ENCODE data around the gene B3GNT9.
"Not testable (repeated sequence)": the region's sequence is repeated elsewhere in the genome, so short reads cannot be mapped to it uniquely, and the experiment has no call there.

The B3GNT9 gene

GRCh38 chr16:67154578-67155294 lies 3.9 kb upstream of the B3GNT9 start:
- in situ Hi-C loops (cut with MboI; ENCODE audit: low sequenced_read_pairs): loop anchor here (10.0 kb wide), 1 partner anchor 140 kb away; no protein-coding TSS in a partner anchor

- in situ Hi-C loops (cut with MboI; ENCODE audit: low sequenced_read_pairs): loop anchor here (10.0 kb wide), 1 partner anchor 137 kb away; no protein-coding TSS in a partner anchor
Measured at GRCh38 chr16:67151431-67152097, 766 bp upstream of the B3GNT9 start.

GRCh38 chr16:67150047-67150832 lies 558 bp downstream of the B3GNT9 start:
- in situ Hi-C loops (cut with MboI; ENCODE audit: low sequenced_read_pairs): loop anchor here (10.0 kb wide), 1 partner anchor 135 kb away; no protein-coding TSS in a partner anchor

GRCh38 chr16:67149276-67150046 lies 1.3 kb downstream of the B3GNT9 start:
- in situ Hi-C loops (cut with MboI; ENCODE audit: low sequenced_read_pairs): loop anchor here (10.0 kb wide), 1 partner anchor 135 kb away; no protein-coding TSS in a partner anchor

- in situ Hi-C loops (cut with MboI; ENCODE audit: low sequenced_read_pairs): no loop called here
Measured at GRCh38 chr16:67148656-67149275, 2.0 kb downstream of the B3GNT9 start.

GRCh38 chr16:67148221-67148620 lies 2.6 kb downstream of the B3GNT9 start:
- in situ Hi-C loops (cut with MboI; ENCODE audit: low sequenced_read_pairs): no loop called here

GRCh38 chr16:67147437-67148140 lies 3.2 kb downstream of the B3GNT9 start:
- in situ Hi-C loops (cut with MboI; ENCODE audit: low sequenced_read_pairs): no loop called here

- in situ Hi-C loops (cut with MboI; ENCODE audit: low sequenced_read_pairs): no loop called here
Measured at GRCh38 chr16:67146523-67147357, 4.1 kb downstream of the B3GNT9 start.

- in situ Hi-C loops (cut with MboI; ENCODE audit: low sequenced_read_pairs): no loop called here
Measured at GRCh38 chr16:67145746-67146145, 5.1 kb downstream of the B3GNT9 start.

- in situ Hi-C loops (cut with MboI; ENCODE audit: low sequenced_read_pairs): no loop called here
Measured at GRCh38 chr16:67144943-67145342, 5.9 kb downstream of the B3GNT9 start.

- in situ Hi-C loops (cut with MboI; ENCODE audit: low sequenced_read_pairs): no loop called here
Measured at GRCh38 chr16:67142342-67142741, 8.5 kb downstream of the B3GNT9 start.

- in situ Hi-C loops (cut with MboI; ENCODE audit: low sequenced_read_pairs): no loop called here
Measured at GRCh38 chr16:67141391-67141790, 9.4 kb downstream of the B3GNT9 start.

- in situ Hi-C loops (cut with MboI; ENCODE audit: low sequenced_read_pairs): no loop called here
Measured at GRCh38 chr16:67137605-67138004, 13.2 kb downstream of the B3GNT9 start.

GRCh38 chr16:67129422-67129821 lies 21.4 kb downstream of the B3GNT9 start:
- in situ Hi-C loops (cut with MboI; ENCODE audit: low sequenced_read_pairs): no loop called here

- in situ Hi-C loops (cut with MboI; ENCODE audit: low sequenced_read_pairs): no loop called here
Measured at GRCh38 chr16:67128887-67129286, 21.9 kb downstream of the B3GNT9 start.

- in situ Hi-C loops (cut with MboI; ENCODE audit: low sequenced_read_pairs): no loop called here
Measured at GRCh38 chr16:67128417-67128816, 22.4 kb downstream of the B3GNT9 start.

- in situ Hi-C loops (cut with MboI; ENCODE audit: low sequenced_read_pairs): not testable (repeated sequence)
Measured at GRCh38 chr16:67122799-67123198, 28.0 kb downstream of the B3GNT9 start.

GRCh38 chr16:67120025-67120424 lies 30.8 kb downstream of the B3GNT9 start:
- in situ Hi-C loops (cut with MboI; ENCODE audit: low sequenced_read_pairs): no loop called here

GRCh38 chr16:67117716-67118115 lies 33.1 kb downstream of the B3GNT9 start:
- in situ Hi-C loops (cut with MboI; ENCODE audit: low sequenced_read_pairs): no loop called here
